ENCODE measurements around the gene PCDHGA7. TPM values are rescaled to one million over a fixed set of nuclear protein-coding genes. Genes with fewer than 3 reads are reported as not detected.

PCDHGA7 gene
- total RNA-seq, 2 experiments from 2014 or later: not detected

- intact Hi-C loops (cut with DNase I, micrococcal nuclease): no loop called here
- Mint-ChIP-seq H3K27me3 (peaks cover 89% of the 10 kb centered on the region), H3K27ac (no peak overlapping the region), H3K4me1 (ENCODE audit: low read depth) (peaks cover 6% of the 10 kb centered on the region), H3K36me3 (ENCODE audit: low read depth) (peaks cover 44% of the 10 kb centered on the region), H3K9me3 (peaks cover 24% of the 10 kb centered on the region), H3K4me3 (peak overlapping the region; percentile 23)
- ChIA-PET POLR2A (interaction anchor here (0.9 kb wide), 1 partner anchor 92 kb away, joined by 3 read pairs; no protein-coding TSS in a partner anchor), CTCF (interaction anchor here (0.6 to 2.4 kb wide), 6 partner anchors 9 to 143 kb away, joined by 3 to 9 read pairs (median 6); partner anchors contain the start of genes PCDHGA10, PCDHGA5 and PCDHGB6)
- H3K4me3 ChIP-seq (ENCODE audit: low read length): peak overlapping the region; percentile 11
- ATAC-seq (ENCODE audit: poor library complexity) (no peak), DNase-seq (no peak)
- no peak overlapping the region for H3K27ac ChIP-seq (ENCODE audit: low read depth in 1 of 2, low read length in 2 of 2)
- peaks cover 11% of the 10 kb centered on the region for H3K4me1 ChIP-seq (ENCODE audit: insufficient read depth, low read length)
- H3K36me3 ChIP-seq (ENCODE audit: insufficient read depth, low read length): no peaks in the 10 kb centered on the region
- TF ChIP-seq CTCF (IDR thresholded peaks at IDR 0.05): no peak
- H3K27me3 ChIP-seq (ENCODE audit: control insufficient read depth in 1 of 2, insufficient read depth in 2 of 2, low read length in 2 of 2): peaks cover 62 to 92% of the 10 kb centered on the region in 2 experiments
- H3K9me3 ChIP-seq (ENCODE audit: control insufficient read depth in 1 of 2, insufficient read depth in 1 of 2, low read length in 2 of 2): peaks cover 55 to 61% of the 10 kb centered on the region in 2 experiments
Measured at GRCh38 chr5:141421489-141421855, 38.9 kb downstream of the PCDHGA7 start.

DNA sequence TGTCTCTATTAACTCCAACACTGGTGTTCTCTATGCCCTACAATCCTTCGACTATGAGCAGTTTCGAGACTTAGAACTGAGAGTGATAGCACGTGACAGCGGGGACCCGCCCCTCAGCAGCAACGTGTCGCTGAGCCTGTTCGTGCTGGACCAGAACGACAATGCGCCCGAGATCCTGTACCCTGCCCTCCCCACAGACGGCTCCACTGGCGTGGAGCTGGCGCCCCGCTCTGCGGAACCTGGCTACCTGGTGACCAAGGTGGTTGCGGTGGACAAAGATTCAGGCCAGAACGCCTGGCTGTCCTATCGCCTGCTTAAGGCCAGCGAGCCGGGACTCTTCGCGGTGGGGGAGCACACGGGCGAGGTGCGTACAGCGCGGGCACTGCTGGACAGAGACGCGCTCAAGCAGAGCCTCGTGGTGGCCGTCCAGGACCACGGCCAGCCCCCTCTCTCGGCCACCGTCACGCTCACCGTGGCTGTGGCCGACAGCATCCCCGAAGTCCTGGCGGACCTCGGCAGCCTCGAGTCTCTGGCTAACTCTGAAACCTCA is 40.3 kb downstream of the PCDHGA7 start:
- H3K4me3 Mint-ChIP-seq: no peak overlapping the region
- peaks cover 6% of the 10 kb centered on the region for H3K4me1 Mint-ChIP-seq (ENCODE audit: low read depth)
- no peak overlapping the region for H3K27ac ChIP-seq (ENCODE audit: low read depth in 1 of 2, low read length in 2 of 2)
- H3K4me1 ChIP-seq (ENCODE audit: insufficient read depth, low read length): peaks cover 7% of the 10 kb centered on the region
- peaks cover 56 to 67% of the 10 kb centered on the region in 2 experiments for H3K9me3 ChIP-seq (ENCODE audit: control insufficient read depth in 1 of 2, insufficient read depth in 1 of 2, low read length in 2 of 2)
- no peak overlapping the region for H3K27ac Mint-ChIP-seq
- peaks cover 39% of the 10 kb centered on the region for H3K36me3 Mint-ChIP-seq (ENCODE audit: low read depth)
- H3K4me3 ChIP-seq (ENCODE audit: low read length): no peak overlapping the region
- H3K27me3 Mint-ChIP-seq: peaks cover 88% of the 10 kb centered on the region
- intact Hi-C loops (cut with DNase I, micrococcal nuclease): no loop called here
- no peaks in the 10 kb centered on the region for H3K36me3 ChIP-seq (ENCODE audit: insufficient read depth, low read length)
- H3K9me3 Mint-ChIP-seq: peaks cover 23% of the 10 kb centered on the region
- no peak for TF ChIP-seq CTCF (IDR thresholded peaks at IDR 0.05)
- ChIA-PET POLR2A (no interaction called here), CTCF (no interaction called here)
- ATAC-seq (ENCODE audit: poor library complexity): no peak
- DNase-seq: no peak
- peaks cover 70 to 92% of the 10 kb centered on the region in 2 experiments for H3K27me3 ChIP-seq (ENCODE audit: control insufficient read depth in 1 of 2, insufficient read depth in 2 of 2, low read length in 2 of 2)

DNA sequence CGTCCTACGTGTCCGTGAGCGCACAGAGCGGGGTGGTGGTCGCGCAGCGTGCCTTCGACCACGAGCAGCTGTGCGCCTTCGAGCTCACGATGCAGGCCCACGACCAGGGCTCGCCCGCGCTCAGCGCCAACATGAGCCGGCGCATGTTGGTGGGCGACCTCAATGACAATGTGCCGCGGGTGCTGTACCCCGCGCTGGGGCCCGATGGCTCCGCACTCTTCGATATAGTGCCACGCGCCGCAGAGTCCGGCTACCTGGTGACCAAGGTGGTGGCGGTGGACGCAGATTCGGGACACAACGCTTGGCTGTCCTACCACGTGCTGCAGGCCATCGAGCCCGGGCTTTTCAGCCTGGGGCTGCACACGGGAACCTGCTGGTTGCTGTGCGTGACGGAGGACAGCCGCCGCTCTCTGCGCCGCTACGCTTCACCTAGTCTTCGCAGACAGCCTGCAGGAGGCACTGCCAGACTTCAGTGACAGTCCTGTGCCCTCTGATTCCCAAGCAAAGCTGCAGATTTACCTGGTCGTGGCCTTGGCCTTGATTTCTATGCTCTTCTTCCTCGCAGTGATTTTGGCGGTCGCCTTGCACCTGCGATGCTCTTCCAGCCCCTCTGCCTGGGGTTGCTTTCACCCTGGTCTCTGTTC is 45.4 kb downstream of the PCDHGA7 start:
- intact Hi-C loops (cut with DNase I, micrococcal nuclease): no loop called here
- Mint-ChIP-seq H3K27me3 (peaks cover 80% of the 10 kb centered on the region), H3K9me3 (peaks cover 22% of the 10 kb centered on the region)

More for the DNA sequence above, 45.4 kb downstream of the PCDHGA7 start:
- ChIA-PET POLR2A (no interaction called here), CTCF (no interaction called here)
- Mint-ChIP-seq H3K27ac (no peak overlapping the region), H3K4me1 (ENCODE audit: low read depth) (peaks cover 8% of the 10 kb centered on the region), H3K4me3 (no peak overlapping the region), H3K36me3 (ENCODE audit: low read depth) (peaks cover 32% of the 10 kb centered on the region)
- ATAC-seq (ENCODE audit: poor library complexity): no peak
- H3K4me1 ChIP-seq (ENCODE audit: insufficient read depth, low read length): peaks cover 6% of the 10 kb centered on the region
- H3K9me3 ChIP-seq (ENCODE audit: control insufficient read depth in 1 of 2, insufficient read depth in 1 of 2, low read length in 2 of 2): peaks cover 49 to 57% of the 10 kb centered on the region in 2 experiments
- no peak for TF ChIP-seq CTCF (IDR thresholded peaks at IDR 0.05)
- H3K36me3 ChIP-seq (ENCODE audit: insufficient read depth, low read length): no peaks in the 10 kb centered on the region
- H3K4me3 ChIP-seq (ENCODE audit: low read length): no peak overlapping the region
- no peak overlapping the region for H3K27ac ChIP-seq (ENCODE audit: low read depth in 1 of 2, low read length in 2 of 2)
- no peak for DNase-seq
- H3K27me3 ChIP-seq (ENCODE audit: control insufficient read depth in 1 of 2, insufficient read depth in 2 of 2, low read length in 2 of 2): peaks cover 64 to 83% of the 10 kb centered on the region in 2 experiments
